Mesendoderm (in vitro differentiated cells): Measurements from ENCODE around the gene RAB15.

Experiments used
- DNase-seq: peaks from one replicate; pipeline ENCODE4 v3.0.0; 2013
- H2AK5ac ChIP-seq: 2 replicates; pipeline ENCODE4 v1.6.1; 2013; ENCODE audit warnings: low read length, inconsistent platforms
- H2BK120ac ChIP-seq: 2 replicates; pipeline ENCODE4 v1.6.1; 2013; ENCODE audit warnings: low read depth, mild to moderate bottlenecking, low read length, moderate library complexity, mixed read lengths
- H2BK15ac ChIP-seq: replicated peaks from 2 replicates; pipeline ENCODE4 v1.6.1; 2013; ENCODE audit warnings: low read depth, mild to moderate bottlenecking, moderate library complexity
- H2BK5ac ChIP-seq: 2 replicates; pipeline ENCODE4 v1.6.1; 2013; ENCODE audit warnings: low read length, inconsistent platforms
- H3K18ac ChIP-seq: 2 replicates; pipeline ENCODE4 v1.6.1; 2013; ENCODE audit warnings: mild to moderate bottlenecking, low read length, mixed read lengths
- H3K23ac ChIP-seq: one replicate; pipeline ENCODE4 v1.6.1; 2013; ENCODE audit warnings: low read length
- H3K27ac ChIP-seq: 2 replicates; pipeline ENCODE4 v1.5.1; 2013; ENCODE audit warnings: low read depth, mild to moderate bottlenecking, inconsistent platforms, low read length, moderate library complexity
- H3K27me3 ChIP-seq: 2 replicates; pipeline ENCODE4 v1.6.1; 2013; ENCODE audit warnings: low read length, control low read depth, mild to moderate bottlenecking, inconsistent platforms; ENCODE audit not compliant: insufficient read depth, poor library complexity
- H3K36me3 ChIP-seq: 2 replicates; pipeline ENCODE4 v1.6.1; 2013; ENCODE audit warnings: low read length, inconsistent platforms; ENCODE audit not compliant: control insufficient read depth, insufficient read depth
- H3K4ac ChIP-seq: one replicate; pipeline ENCODE4 v1.6.1; 2013; ENCODE audit warnings: low read depth, mild to moderate bottlenecking, low read length, moderate library complexity
- H3K4me1 ChIP-seq: 2 replicates; pipeline ENCODE4 v1.6.1; 2013; ENCODE audit warnings: low read depth, low read length, inconsistent platforms; ENCODE audit not compliant: control insufficient read depth
- H3K4me2 ChIP-seq: 2 replicates; pipeline ENCODE4 v1.6.1; 2013; ENCODE audit warnings: low read length
- H3K4me3 ChIP-seq: 2 replicates; pipeline ENCODE4 v1.5.1; 2013; ENCODE audit warnings: mild to moderate bottlenecking, low read length
- H3K56ac ChIP-seq: one replicate; pipeline ENCODE4 v1.6.1; 2013; ENCODE audit warnings: low read length
- H3K79me1 ChIP-seq: 2 replicates; pipeline ENCODE4 v1.6.1; 2013; ENCODE audit warnings: low read length, inconsistent platforms
- H3K79me2 ChIP-seq: 2 replicates; pipeline ENCODE4 v1.6.1; 2013; ENCODE audit warnings: mild to moderate bottlenecking, low read length; ENCODE audit not compliant: control insufficient read depth, insufficient read depth
- H3K9ac ChIP-seq: 2 replicates; pipeline ENCODE4 v1.6.1; 2013; ENCODE audit warnings: low read length, inconsistent platforms
- H4K5ac ChIP-seq: one replicate; pipeline ENCODE4 v1.6.1; 2013; ENCODE audit warnings: low read length
- H4K8ac ChIP-seq: one replicate; pipeline ENCODE4 v1.6.1; 2013; ENCODE audit warnings: low read depth, mild to moderate bottlenecking, control low read depth, low read length, moderate library complexity
- WGBS: extraction: QIAGEN DNeasy Blood & Tissue Kit; methylation state at CpG from one replicate; pipeline ENCODE4 v1.1.7; 2013; ENCODE audit warnings: low lambda C conversion rate, missing lambda C conversion rate; ENCODE audit not compliant: insufficient coverage; ENCODE audit errors: extremely low coverage; 5-methylcytosine and 5-hydroxymethylcytosine counted together

The RAB15 gene

GRCh38 chr14:64958743-64959142 is 13.4 kb downstream of the RAB15 start:
- no peak overlapping the region for H3K4me2 ChIP-seq
- peaks cover 33% of the 10 kb centered on the region for H3K79me2 ChIP-seq
- no peak overlapping the region for H4K5ac ChIP-seq
- H3K9ac ChIP-seq = no peak overlapping the region
- H3K56ac ChIP-seq = no peak overlapping the region
- H2AK5ac ChIP-seq = no peak overlapping the region
- peaks cover 21% of the 10 kb centered on the region for H3K4me1 ChIP-seq
- H3K23ac ChIP-seq = no peak overlapping the region
- peaks cover 7% of the 10 kb centered on the region for H3K36me3 ChIP-seq
- H3K27ac ChIP-seq = no peak overlapping the region
- no peaks in the 10 kb centered on the region for H3K27me3 ChIP-seq
- H3K4me3 ChIP-seq = no peak overlapping the region
- DNase-seq = no peak
- H3K4ac ChIP-seq = no peak overlapping the region
- H2BK15ac ChIP-seq = no peak overlapping the region
- no peak overlapping the region for H3K18ac ChIP-seq
- no peak overlapping the region for H4K8ac ChIP-seq
- peaks cover 27% of the 10 kb centered on the region for H3K79me1 ChIP-seq
- no peak overlapping the region for H2BK5ac ChIP-seq
- no CpG with 5 or more reads among the region's 5 CpGs for WGBS
- H2BK120ac ChIP-seq = no peak overlapping the region

DNA sequence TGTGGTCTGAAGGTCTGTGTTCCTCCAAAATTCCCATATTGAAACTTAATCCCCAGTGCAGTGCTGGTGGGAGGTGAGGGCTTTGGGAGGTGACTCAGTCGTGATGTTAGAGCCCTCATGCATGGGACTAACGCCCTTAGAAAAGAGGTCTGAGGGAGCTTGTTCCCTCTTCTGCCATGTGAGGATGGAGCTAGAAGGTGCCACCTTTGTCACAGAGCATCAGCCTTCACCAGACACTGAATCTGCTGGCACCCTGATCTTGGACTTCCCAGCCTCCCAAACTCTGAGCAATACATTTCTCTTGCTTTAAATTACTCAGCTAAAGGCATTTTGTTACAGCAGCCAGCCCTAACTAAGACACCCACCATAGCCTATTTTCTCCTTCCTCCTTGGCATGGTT is 13.9 kb downstream of the RAB15 start:
- Histone ChIP-seq H3K4me3 (no peak overlapping the region), H3K9ac (no peak overlapping the region), H4K8ac (no peak overlapping the region), H3K56ac (no peak overlapping the region), H2AK5ac (no peak overlapping the region), H3K4me2 (no peak overlapping the region), H3K27ac (no peak overlapping the region), H3K79me1 (peaks cover 25% of the 10 kb centered on the region), H3K4ac (no peak overlapping the region), H2BK15ac (no peak overlapping the region), H3K4me1 (peaks cover 21% of the 10 kb centered on the region), H3K18ac (no peak overlapping the region), H2BK120ac (no peak overlapping the region), H3K79me2 (peaks cover 28% of the 10 kb centered on the region), H4K5ac (no peak overlapping the region), H3K27me3 (no peaks in the 10 kb centered on the region), H2BK5ac (no peak overlapping the region), H3K23ac (no peak overlapping the region), H3K36me3 (peaks cover 9% of the 10 kb centered on the region)
- no CpG with 5 or more reads among the region's 2 CpGs for WGBS
- DNase-seq = no peak

DNA sequence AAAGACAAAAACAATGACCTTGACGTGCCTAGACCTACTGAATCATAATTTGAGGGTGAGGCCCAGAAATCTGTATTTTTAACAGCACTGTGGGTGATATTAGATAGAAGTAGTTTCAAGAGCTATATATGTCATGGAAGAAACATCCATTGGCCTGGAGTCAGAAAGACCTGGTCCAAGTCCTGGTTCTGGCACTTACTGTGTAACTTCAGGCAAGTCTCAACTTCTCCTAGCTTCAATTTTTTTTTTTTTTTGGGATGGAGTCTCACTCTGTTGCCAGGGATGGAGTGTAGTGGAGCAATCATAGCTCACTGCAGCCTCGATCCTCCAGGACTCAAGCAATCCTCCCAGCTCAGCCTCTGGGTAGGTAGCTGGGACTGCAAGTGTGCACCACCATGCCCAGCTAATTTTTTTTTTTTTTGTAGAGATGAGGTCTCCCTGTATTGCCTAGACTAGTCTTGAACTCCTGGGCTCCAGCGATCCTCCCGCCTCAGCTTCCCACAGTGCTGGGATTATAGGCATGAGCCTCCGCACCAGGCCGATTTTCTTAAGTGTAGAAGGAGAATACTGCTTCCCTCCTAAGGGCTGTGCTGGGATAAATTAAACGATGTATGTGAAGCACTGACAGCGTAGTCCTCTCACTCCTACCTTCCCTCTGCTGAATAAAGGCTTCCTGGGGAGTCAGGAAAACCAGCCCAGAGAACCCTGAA is 15.3 kb downstream of the RAB15 start:
- WGBS = no CpG with 5 or more reads among the region's 8 CpGs

GRCh38 chr14:64955297-64955696 is 16.8 kb downstream of the RAB15 start:
- Histone ChIP-seq H3K4me2 (no peak overlapping the region), H3K36me3 (peaks cover 19% of the 10 kb centered on the region), H3K79me1 (peaks cover 21% of the 10 kb centered on the region), H3K18ac (no peak overlapping the region), H3K4me1 (peaks cover 15% of the 10 kb centered on the region), H2BK5ac (no peak overlapping the region), H2BK15ac (no peak overlapping the region), H3K9ac (peak overlapping the region; percentile 1), H3K79me2 (peaks cover 17% of the 10 kb centered on the region), H3K23ac (no peak overlapping the region), H3K27ac (peak overlapping the region; percentile 54), H4K5ac (no peak overlapping the region), H3K56ac (peak overlapping the region; percentile 44), H2AK5ac (no peak overlapping the region), H4K8ac (no peak overlapping the region), H2BK120ac (no peak overlapping the region), H3K4me3 (no peak overlapping the region), H3K27me3 (no peaks in the 10 kb centered on the region), H3K4ac (no peak overlapping the region)
- no CpG with 5 or more reads among the region's 6 CpGs for WGBS
- DNase-seq = peak; percentile 66

More for the DNA sequence above, 15.3 kb downstream of the RAB15 start:
- Histone ChIP-seq H3K79me2 (peaks cover 23% of the 10 kb centered on the region), H2BK15ac (no peak overlapping the region), H3K4me1 (peaks cover 21% of the 10 kb centered on the region), H3K4me2 (no peak overlapping the region), H3K4ac (no peak overlapping the region), H3K4me3 (no peak overlapping the region), H3K9ac (no peak overlapping the region), H3K23ac (no peak overlapping the region), H2BK5ac (no peak overlapping the region), H3K27ac (no peak overlapping the region), H3K27me3 (no peaks in the 10 kb centered on the region), H3K56ac (peak overlapping the region; percentile 5), H3K36me3 (peaks cover 10% of the 10 kb centered on the region), H2AK5ac (no peak overlapping the region), H3K18ac (no peak overlapping the region), H2BK120ac (no peak overlapping the region), H3K79me1 (peaks cover 22% of the 10 kb centered on the region), H4K5ac (no peak overlapping the region), H4K8ac (no peak overlapping the region)
- DNase-seq = no peak

DNA sequence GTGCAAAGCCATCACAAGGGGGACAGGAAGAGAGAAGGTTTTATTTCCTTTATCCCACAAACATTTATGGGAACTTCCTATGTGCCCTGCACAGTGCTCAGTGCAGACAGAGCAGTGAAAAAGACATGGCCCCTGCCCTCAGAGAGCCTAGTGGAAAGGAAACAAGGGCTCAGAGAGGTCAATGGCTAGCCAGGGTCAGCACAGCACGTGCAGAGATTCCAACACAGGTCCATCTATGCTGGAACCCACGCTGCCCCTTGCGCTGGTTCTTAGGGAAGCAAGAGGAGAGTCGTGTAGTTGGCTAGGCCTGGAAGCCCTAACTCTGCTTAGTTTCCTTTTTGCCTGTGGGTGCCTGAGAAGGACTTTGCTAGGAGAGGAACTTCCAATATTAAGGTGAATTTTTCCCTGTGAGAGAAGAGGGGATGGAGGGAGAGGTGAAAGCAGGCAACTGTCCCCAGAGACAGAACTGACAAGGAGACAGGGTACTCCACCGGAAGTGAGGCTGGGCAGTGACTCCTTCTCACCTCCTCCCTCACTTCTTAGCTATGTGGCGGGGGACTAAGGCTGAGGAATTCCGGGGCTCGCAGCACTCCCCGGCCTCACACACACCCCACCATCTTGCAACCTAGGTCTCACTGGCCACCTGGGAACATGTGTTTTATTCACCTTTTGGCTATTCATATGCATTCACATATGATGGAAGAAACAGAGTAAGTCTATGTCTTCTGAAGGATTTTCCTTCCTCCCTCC is 17.5 kb downstream of the RAB15 start:
- WGBS = no CpG with 5 or more reads among the region's 9 CpGs
- H3K79me1 ChIP-seq = peaks cover 15% of the 10 kb centered on the region
- no peak overlapping the region for H3K4ac ChIP-seq
- H3K27me3 ChIP-seq = no peaks in the 10 kb centered on the region
- peaks cover 12% of the 10 kb centered on the region for H3K79me2 ChIP-seq
- no peak overlapping the region for H2BK5ac ChIP-seq
- H4K5ac ChIP-seq = no peak overlapping the region
- no peak for DNase-seq
- no peak overlapping the region for H3K18ac ChIP-seq
- no peak overlapping the region for H3K9ac ChIP-seq
- H3K36me3 ChIP-seq = peaks cover 24% of the 10 kb centered on the region
- H2BK120ac ChIP-seq = no peak overlapping the region
- no peak overlapping the region for H4K8ac ChIP-seq
- H3K23ac ChIP-seq = no peak overlapping the region
- H3K4me2 ChIP-seq = no peak overlapping the region
- no peak overlapping the region for H2AK5ac ChIP-seq
- H3K56ac ChIP-seq = peak overlapping the region; percentile 56
- H3K27ac ChIP-seq = peak overlapping the region; percentile 45
- no peak overlapping the region for H2BK15ac ChIP-seq
- H3K4me3 ChIP-seq = no peak overlapping the region
- peaks cover 14% of the 10 kb centered on the region for H3K4me1 ChIP-seq
